Colonic mucosa (tissue), 4 donors: ENCODE data around the gene LRRC42. TPM values are rescaled to one million over a fixed set of nuclear protein-coding genes. Genes with fewer than 3 reads are reported as not detected.
"Not testable (repeated sequence)": the region's sequence is repeated elsewhere in the genome, so short reads cannot be mapped to it uniquely, and the experiment has no call there.

Experiments used
- DNase-seq: peaks from one replicate; pipeline ENCODE4 v3.0.0-alpha.2; 2020
- H3K27ac ChIP-seq: fragments of 200-600 bp; one replicate; pipeline ENCODE4 v1.8.0; 2021
- H3K27me3 ChIP-seq: fragments of 200-600 bp; one replicate; pipeline ENCODE4 v1.8.0; 2021
- H3K36me3 ChIP-seq: fragments of 200-600 bp; one replicate; pipeline ENCODE4 v1.8.0; 2021
- H3K4me1 ChIP-seq: fragments of 200-600 bp; one replicate; pipeline ENCODE4 v1.8.0; 2021; ENCODE audit warnings: mild to moderate bottlenecking
- H3K4me3 ChIP-seq: fragments of 200-600 bp; one replicate; pipeline ENCODE4 v1.8.0; 2021
- H3K9ac ChIP-seq, 2 donors: one replicate each; pipeline ENCODE4 v1.7.0; 2013; ENCODE audit warnings: control low read depth in 2 of 2, low read depth in 2 of 2, low read length in 2 of 2
- H3K9me3 ChIP-seq: fragments of 200-600 bp; one replicate; pipeline ENCODE4 v1.8.0; 2021
- CTCF ChIP-seq: fragments of 200-600 bp; IDR thresholded peaks from one replicate; pipeline ENCODE4 v1.8.0; 2022; ENCODE audit warnings: antibody characterized with exemption, mild to moderate bottlenecking
- intact Hi-C: fragments of 100-400 bp; cut with DNase I; formaldehyde crosslinking; loops from one replicate; pipeline ENCODE4 v1.14.1; 2022
- total RNA-seq, 2 donors: library from RNA; stranded (reverse); fragmentation: NEBNext Ultra II Directional in 1 of 2; extraction: Animal tissue kit (Norgen Biotek cat#: 25700) in 1 of 2; gene quantifications; one replicate each; pipeline ENCODE4 v1.2.1, GENCODE V29; 2021
- donor health status: healthy.
- donor health status: DM: no; HTN: no; CAD: no.
- donor health status: DM: no; HTN: no; CAD: no.

Gene LRRC42
- total RNA-seq, 2 donors from 2014 or later, result 23.2 to 24.8 TPM

GRCh38 chr1:53998223-53998622 lies 52.1 kb downstream of the LRRC42 start:
- H3K9ac ChIP-seq, result no peak overlapping the region
- TF ChIP-seq CTCF, result no peak
- H3K27ac ChIP-seq, result no peak overlapping the region
- H3K4me1 ChIP-seq, result no peaks in the 10 kb centered on the region
- intact Hi-C loops, result no loop called here
- H3K36me3 ChIP-seq, result no peaks in the 10 kb centered on the region
- no peaks in the 10 kb centered on the region for H3K27me3 ChIP-seq
- no peak overlapping the region for H3K4me3 ChIP-seq
- H3K9me3 ChIP-seq, result no peaks in the 10 kb centered on the region
- no peak for DNase-seq

- DNase-seq, result no peak
- no peak overlapping the region for H3K27ac ChIP-seq
- intact Hi-C loops, result no loop called here
- H3K36me3 ChIP-seq, result no peaks in the 10 kb centered on the region
- H3K4me3 ChIP-seq, result no peak overlapping the region
- H3K27me3 ChIP-seq, result no peaks in the 10 kb centered on the region
- no peaks in the 10 kb centered on the region for H3K4me1 ChIP-seq
- no peak overlapping the region for H3K9ac ChIP-seq
- H3K9me3 ChIP-seq, result no peaks in the 10 kb centered on the region
- no peak for TF ChIP-seq CTCF
Observed at GRCh38 chr1:53999920-54000319, 53.8 kb downstream of the LRRC42 start.

GRCh38 chr1:54001591-54001990 lies 55.4 kb downstream of the LRRC42 start:
- no peaks in the 10 kb centered on the region for H3K4me1 ChIP-seq
- H3K9ac ChIP-seq, result no peak overlapping the region
- no peak overlapping the region for H3K27ac ChIP-seq
- no peaks in the 10 kb centered on the region for H3K27me3 ChIP-seq
- no peak for TF ChIP-seq CTCF
- intact Hi-C loops, result no loop called here
- H3K9me3 ChIP-seq, result no peaks in the 10 kb centered on the region
- DNase-seq, result no peak
- no peak overlapping the region for H3K4me3 ChIP-seq
- H3K36me3 ChIP-seq, result no peaks in the 10 kb centered on the region

GRCh38 chr1:54002544-54003248 lies 56.5 kb downstream of the LRRC42 start:
- Histone ChIP-seq H3K27ac (no peak overlapping the region), H3K9ac (no peak overlapping the region), H3K27me3 (no peaks in the 10 kb centered on the region), H3K4me1 (no peaks in the 10 kb centered on the region), H3K36me3 (no peaks in the 10 kb centered on the region), H3K4me3 (no peak overlapping the region), H3K9me3 (no peaks in the 10 kb centered on the region)
- DNase-seq, result no peak
- no peak for TF ChIP-seq CTCF
- intact Hi-C loops, result no loop called here

GRCh38 chr1:54003249-54003646 lies 57.1 kb downstream of the LRRC42 start:
- no peak overlapping the region for H3K27ac ChIP-seq
- intact Hi-C loops, result no loop called here
- H3K27me3 ChIP-seq, result no peaks in the 10 kb centered on the region
- H3K9me3 ChIP-seq, result no peaks in the 10 kb centered on the region
- no peaks in the 10 kb centered on the region for H3K4me1 ChIP-seq
- H3K9ac ChIP-seq, result no peak overlapping the region
- no peak overlapping the region for H3K4me3 ChIP-seq
- DNase-seq, result no peak
- no peak for TF ChIP-seq CTCF
- H3K36me3 ChIP-seq, result no peaks in the 10 kb centered on the region

GRCh38 chr1:54003750-54004480 lies 57.8 kb downstream of the LRRC42 start:
- intact Hi-C loops, H3K4me1 ChIP-seq, H3K4me3 ChIP-seq, H3K36me3 ChIP-seq, H3K9ac ChIP-seq, H3K27me3 ChIP-seq, H3K9me3 ChIP-seq, DNase-seq, H3K27ac ChIP-seq: not testable (repeated sequence)
